Measurements from ENCODE around the gene POU3F1.

- TF ChIP-seq CTCF (IDR thresholded peaks at IDR 0.05; ENCODE audit: low read length) (no peak), EZH2 (optimal IDR thresholded peaks at IDR 0.05; ENCODE audit: low read depth, low read length) (no peak), EZH2phosphoT487 (IDR thresholded peaks at IDR 0.05; ENCODE audit: low read length) (no peak)
Measured at GRCh38 chr1:38004284-38005108, 42.1 kb downstream of the POU3F1 start.
